Muscle layer of duodenum (tissue), 2 donors: ENCODE data around the gene GREB1L.

Experiments
- H3K27ac ChIP-seq: one replicate; pipeline ENCODE4 v1.7.0; 2013; ENCODE audit warnings: mild to moderate bottlenecking, low read length
- H3K27me3 ChIP-seq: one replicate; pipeline ENCODE4 v1.7.0; 2013; ENCODE audit warnings: low read depth, mild to moderate bottlenecking, control low read depth, low read length
- H3K36me3 ChIP-seq, 2 donors: one replicate each; pipeline ENCODE4 v1.7.0; 2013; ENCODE audit warnings: low read length in 2 of 2, control low read depth in 1 of 2, mild to moderate bottlenecking in 1 of 2; ENCODE audit not compliant: insufficient read depth in 2 of 2, control insufficient read depth in 1 of 2
- H3K4me1 ChIP-seq, 2 donors: one replicate each; pipeline ENCODE4 v1.7.0; 2013; ENCODE audit warnings: low read length in 2 of 2, mild to moderate bottlenecking in 2 of 2, control low read depth in 1 of 2, moderate library complexity in 1 of 2; ENCODE audit not compliant: insufficient read depth in 2 of 2, control insufficient read depth in 1 of 2
- H3K4me3 ChIP-seq, 2 donors: one replicate each; pipeline ENCODE4 v1.7.0; 2013; ENCODE audit warnings: low read length in 2 of 2, low read depth in 1 of 2, mild to moderate bottlenecking in 1 of 2
- H3K9me3 ChIP-seq, 2 donors: one replicate each; pipeline ENCODE4 v1.7.0; 2013; ENCODE audit warnings: low read length in 2 of 2, control low read depth in 1 of 2, mild to moderate bottlenecking in 1 of 2; ENCODE audit not compliant: control insufficient read depth in 1 of 2
- donor health status: healthy.

GREB1L gene

GRCh38 chr18:21496277-21496835 lies 254.3 kb downstream of the GREB1L start:
- no peaks in the 10 kb centered on the region for H3K9me3 ChIP-seq
- H3K4me3 ChIP-seq: no peak overlapping the region
- H3K36me3 ChIP-seq: no peaks in the 10 kb centered on the region
- H3K4me1 ChIP-seq: no peaks in the 10 kb centered on the region
- no peak overlapping the region for H3K27ac ChIP-seq
- H3K27me3 ChIP-seq: no peaks in the 10 kb centered on the region

- H3K4me1 ChIP-seq: no peaks in the 10 kb centered on the region
- no peak overlapping the region for H3K27ac ChIP-seq
- H3K27me3 ChIP-seq: no peaks in the 10 kb centered on the region
- no peaks in the 10 kb centered on the region for H3K9me3 ChIP-seq
- no peak overlapping the region for H3K4me3 ChIP-seq
- no peaks in the 10 kb centered on the region for H3K36me3 ChIP-seq
These were observed 258.0 kb downstream of the GREB1L start for GRCh38 chr18:21499997-21500396.

DNA sequence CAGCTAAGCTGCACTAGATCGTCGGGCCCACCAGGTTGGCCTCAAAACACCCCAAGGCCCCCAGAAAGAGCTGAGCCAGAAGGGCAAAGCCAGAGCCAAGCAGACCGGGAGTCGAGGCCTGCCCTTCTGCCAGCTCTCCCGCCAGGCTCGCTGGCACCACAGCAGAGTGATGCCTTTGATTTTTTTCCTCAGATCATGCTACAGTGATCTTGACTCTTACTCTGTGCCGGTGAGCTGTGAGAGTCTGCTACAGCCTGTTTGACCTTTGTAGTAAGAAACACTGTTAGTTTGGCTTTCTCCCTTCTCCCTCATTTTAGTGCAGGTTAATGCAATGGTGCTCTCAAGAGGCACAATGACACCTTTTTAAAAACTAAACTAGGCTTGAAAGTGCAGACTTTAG lies 260.6 kb downstream of the GREB1L start:
- H3K27ac ChIP-seq: no peak overlapping the region
- H3K9me3 ChIP-seq: no peaks in the 10 kb centered on the region
- no peaks in the 10 kb centered on the region for H3K27me3 ChIP-seq
- no peaks in the 10 kb centered on the region for H3K4me1 ChIP-seq
- H3K36me3 ChIP-seq: no peaks in the 10 kb centered on the region
- no peak overlapping the region for H3K4me3 ChIP-seq

- H3K4me3 ChIP-seq: no peak overlapping the region
- H3K4me1 ChIP-seq: no peaks in the 10 kb centered on the region
These were observed 266.1 kb downstream of the GREB1L start for GRCh38 chr18:21507913-21508701.

GRCh38 chr18:21509062-21509461 lies 267.0 kb downstream of the GREB1L start:
- Histone ChIP-seq H3K27ac (no peak overlapping the region), H3K4me3 (no peak overlapping the region), H3K4me1 (no peaks in the 10 kb centered on the region), H3K9me3 (no peaks in the 10 kb centered on the region), H3K36me3 (peaks cover 3 to 12% of the 10 kb centered on the region in 2 donors), H3K27me3 (no peaks in the 10 kb centered on the region)

More at GRCh38 chr18:21507913-21508701, 266.1 kb downstream of the GREB1L start:
- H3K27ac ChIP-seq: no peak overlapping the region
- H3K27me3 ChIP-seq: no peaks in the 10 kb centered on the region
- peaks cover 0 to 2% of the 10 kb centered on the region in 2 donors for H3K36me3 ChIP-seq
- no peaks in the 10 kb centered on the region for H3K9me3 ChIP-seq

GRCh38 chr18:21513292-21513691 lies 271.3 kb downstream of the GREB1L start:
- Histone ChIP-seq H3K9me3 (no peaks in the 10 kb centered on the region), H3K27ac (no peak overlapping the region), H3K4me3 (no peak overlapping the region), H3K4me1 (no peaks in the 10 kb centered on the region), H3K27me3 (no peaks in the 10 kb centered on the region), H3K36me3 (peaks cover 8 to 18% of the 10 kb centered on the region in 2 donors)

GRCh38 chr18:21513741-21514140 lies 271.7 kb downstream of the GREB1L start:
- Histone ChIP-seq H3K9me3 (no peaks in the 10 kb centered on the region), H3K4me3 (no peak overlapping the region), H3K27ac (no peak overlapping the region), H3K36me3 (peaks cover 8 to 18% of the 10 kb centered on the region in 2 donors), H3K4me1 (no peaks in the 10 kb centered on the region), H3K27me3 (no peaks in the 10 kb centered on the region)

GRCh38 chr18:21522530-21522929 lies 280.5 kb downstream of the GREB1L start:
- H3K27me3 ChIP-seq: no peaks in the 10 kb centered on the region
- H3K4me3 ChIP-seq: no peak overlapping the region
- no peak overlapping the region for H3K27ac ChIP-seq
- H3K4me1 ChIP-seq: no peaks in the 10 kb centered on the region
- H3K36me3 ChIP-seq: peaks cover 20 to 28% of the 10 kb centered on the region in 2 donors
- H3K9me3 ChIP-seq: no peaks in the 10 kb centered on the region

- Histone ChIP-seq H3K27ac (no peak overlapping the region), H3K4me1 (no peaks in the 10 kb centered on the region), H3K4me3 (no peak overlapping the region), H3K36me3 (peaks cover 19 to 41% of the 10 kb centered on the region in 2 donors), H3K9me3 (no peaks in the 10 kb centered on the region), H3K27me3 (no peaks in the 10 kb centered on the region)
These were observed 283.9 kb downstream of the GREB1L start for GRCh38 chr18:21525916-21526315.

DNA sequence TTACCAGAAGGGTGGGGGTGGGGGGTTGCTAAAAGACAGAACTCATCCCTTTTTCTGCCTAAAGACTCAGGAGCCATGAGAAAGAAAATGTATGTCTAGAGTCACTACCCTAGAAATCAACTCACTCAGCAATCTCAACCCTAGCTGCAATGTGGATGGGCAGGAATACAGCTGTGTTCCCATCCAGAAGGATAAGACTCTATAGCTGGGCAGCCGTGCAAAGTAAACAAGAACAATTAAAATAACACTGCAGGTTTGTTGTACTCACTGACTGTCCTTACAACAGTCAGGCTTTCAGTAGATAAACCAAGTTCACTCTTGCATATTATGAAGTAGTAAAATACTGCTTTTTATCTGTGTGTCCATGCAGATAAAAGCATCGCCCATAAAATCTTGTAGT lies 284.4 kb downstream of the GREB1L start:
- no peak overlapping the region for H3K27ac ChIP-seq
- H3K4me1 ChIP-seq: no peaks in the 10 kb centered on the region
- H3K36me3 ChIP-seq: peaks cover 22 to 47% of the 10 kb centered on the region in 2 donors
- H3K27me3 ChIP-seq: no peaks in the 10 kb centered on the region
- no peak overlapping the region for H3K4me3 ChIP-seq
- no peaks in the 10 kb centered on the region for H3K9me3 ChIP-seq

DNA sequence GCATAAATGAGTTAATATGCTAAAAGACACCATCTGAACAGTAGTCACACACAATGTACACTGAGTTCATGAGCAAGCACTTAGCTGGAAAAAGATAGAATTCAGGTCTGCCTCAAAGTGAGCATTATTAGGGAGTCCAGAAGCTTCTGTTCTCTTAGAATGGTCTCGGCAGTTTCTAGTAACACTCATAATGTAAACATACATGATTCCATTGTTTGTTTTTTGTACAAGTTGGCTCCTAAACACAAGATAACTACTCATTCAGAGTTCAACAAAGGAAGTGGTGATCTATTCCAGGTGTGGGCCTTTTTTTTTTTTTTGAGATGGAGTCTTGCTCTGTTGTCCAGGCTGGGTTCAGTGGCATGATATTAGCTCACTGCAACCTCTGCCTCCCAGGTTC lies 292.3 kb downstream of the GREB1L start:
- Histone ChIP-seq H3K36me3 (peaks cover 23 to 60% of the 10 kb centered on the region in 2 donors), H3K4me3 (no peak overlapping the region), H3K9me3 (no peaks in the 10 kb centered on the region), H3K27me3 (no peaks in the 10 kb centered on the region), H3K4me1 (no peaks in the 10 kb centered on the region), H3K27ac (no peak overlapping the region)
